Osteocyte (in vitro differentiated cells): Measurements from ENCODE around the gene EARS2. TPM values are rescaled to one million over a fixed set of nuclear protein-coding genes. Genes with fewer than 3 reads are reported as not detected.

Experiments used
- DNase-seq: peaks from one replicate; pipeline ENCODE4 v3.0.0; 2021; ENCODE audit warnings: mixed read lengths; ENCODE audit not compliant: unreplicated experiment; ENCODE audit errors: extremely low spot score
- H3K27ac Mint-ChIP-seq: one replicate; pipeline ENCODE4 v1.8.0; 2021; ENCODE audit warnings: mild to moderate bottlenecking, mixed read lengths; ENCODE audit not compliant: unreplicated experiment
- H3K27me3 Mint-ChIP-seq: one replicate; pipeline ENCODE4 v1.8.0; 2021; ENCODE audit warnings: mixed read lengths; ENCODE audit not compliant: unreplicated experiment
- H3K36me3 Mint-ChIP-seq: one replicate; pipeline ENCODE4 v1.8.0; 2021; ENCODE audit warnings: mixed read lengths; ENCODE audit not compliant: unreplicated experiment
- H3K4me1 Mint-ChIP-seq: one replicate; pipeline ENCODE4 v1.8.0; 2021; ENCODE audit warnings: mixed read lengths; ENCODE audit not compliant: unreplicated experiment
- H3K4me3 Mint-ChIP-seq: one replicate; pipeline ENCODE4 v1.8.0; 2021; ENCODE audit warnings: mild to moderate bottlenecking, moderate library complexity, mixed read lengths; ENCODE audit not compliant: unreplicated experiment
- H3K9me3 Mint-ChIP-seq: one replicate; pipeline ENCODE4 v1.8.0; 2021; ENCODE audit warnings: mixed read lengths; ENCODE audit not compliant: unreplicated experiment
- CTCF ChIP-seq: fragments of 200-600 bp; sonication (generic); IDR thresholded peaks from 2 replicates; pipeline ENCODE4 v1.5.0; 2021; ENCODE audit warnings: antibody characterized with exemption, mild to moderate bottlenecking, moderate library complexity
- total RNA-seq: library from RNA; stranded (reverse); gene quantifications from 2 replicates; pipeline ENCODE4 v1.2.1, GENCODE V29; 2021

The EARS2 gene
- total RNA-seq, 1 donor from 2014 or later, result 18.7 TPM

- Mint-ChIP-seq H3K9me3 (no peaks in the 10 kb centered on the region), H3K4me1 (no peaks in the 10 kb centered on the region), H3K27ac (no peak overlapping the region), H3K36me3 (peaks cover 57% of the 10 kb centered on the region), H3K27me3 (no peaks in the 10 kb centered on the region), H3K4me3 (no peak overlapping the region)
- no peak for TF ChIP-seq CTCF
- no peak for DNase-seq
Measured at GRCh38 chr16:23480257-23480656, 76.9 kb downstream of the EARS2 start.

GRCh38 chr16:23479138-23479537 lies 78.0 kb downstream of the EARS2 start:
- DNase-seq, result no peak
- Mint-ChIP-seq H3K9me3 (no peaks in the 10 kb centered on the region), H3K27me3 (no peaks in the 10 kb centered on the region), H3K4me1 (no peaks in the 10 kb centered on the region), H3K27ac (no peak overlapping the region), H3K36me3 (peaks cover 53% of the 10 kb centered on the region), H3K4me3 (no peak overlapping the region)
- TF ChIP-seq CTCF, result no peak

DNA sequence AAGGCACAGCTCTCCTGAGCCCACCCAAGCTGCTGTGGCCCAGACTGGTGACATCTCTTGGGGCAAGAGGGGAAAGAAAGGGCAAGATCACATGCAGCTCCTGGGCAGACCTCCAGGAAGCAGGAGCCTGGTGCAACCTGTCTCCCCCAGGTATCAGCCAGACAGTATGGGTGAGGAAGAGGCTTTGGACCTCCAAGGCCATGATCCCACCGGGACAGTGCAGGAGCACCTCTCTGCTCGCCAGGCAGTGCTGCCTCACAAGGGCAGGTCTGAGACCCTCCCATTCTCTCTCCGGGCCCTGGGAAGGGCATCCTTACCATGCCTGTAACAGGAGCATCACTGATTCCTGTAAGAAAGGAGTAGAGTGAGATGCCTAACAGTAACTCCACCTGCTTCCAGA lies 78.6 kb downstream of the EARS2 start:
- Mint-ChIP-seq H3K27me3 (no peaks in the 10 kb centered on the region), H3K9me3 (no peaks in the 10 kb centered on the region), H3K4me3 (no peak overlapping the region), H3K4me1 (no peaks in the 10 kb centered on the region), H3K27ac (no peak overlapping the region), H3K36me3 (peaks cover 56% of the 10 kb centered on the region)
- DNase-seq, result no peak
- no peak for TF ChIP-seq CTCF

DNA sequence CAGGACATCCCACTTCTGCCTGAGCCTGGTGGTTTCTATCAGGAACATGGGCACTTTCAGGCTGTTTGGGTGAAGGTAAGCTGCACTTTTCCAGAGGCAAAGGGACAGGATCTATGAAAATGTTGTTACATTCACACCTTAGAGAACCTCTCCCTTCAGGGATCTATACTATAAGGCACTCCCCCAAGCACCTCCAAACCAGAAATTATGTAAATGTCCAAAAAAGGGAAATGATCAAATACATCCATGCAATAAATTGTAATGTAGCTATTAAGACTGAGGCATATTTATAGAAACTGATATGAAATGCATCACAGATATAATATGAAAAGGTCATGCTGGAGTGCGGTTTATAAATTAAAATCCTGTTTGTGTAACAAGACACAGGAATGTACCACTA lies 80.9 kb downstream of the EARS2 start:
- H3K9me3 Mint-ChIP-seq, result no peaks in the 10 kb centered on the region
- no peaks in the 10 kb centered on the region for H3K4me1 Mint-ChIP-seq
- no peaks in the 10 kb centered on the region for H3K27me3 Mint-ChIP-seq
- no peak for DNase-seq
- H3K4me3 Mint-ChIP-seq, result no peak overlapping the region
- no peak for TF ChIP-seq CTCF
- no peak overlapping the region for H3K27ac Mint-ChIP-seq
- H3K36me3 Mint-ChIP-seq, result peaks cover 43% of the 10 kb centered on the region

Other genes with a start within 250 kb of the EARS2 start
- 25.4 and 26.1 TPM in 2 replicates for gene COG7, start 104.2 kb downstream of the EARS2 start, total RNA-seq
- gene GGA2, start 46.9 kb downstream of the EARS2 start, total RNA-seq, result 59.7 and 64.6 TPM in 2 replicates
- gene UBFD1, start 377 bp upstream of the EARS2 start, total RNA-seq, result 92.1 and 100 TPM in 2 replicates
- gene NDUFAB1, start 39.0 kb upstream of the EARS2 start, total RNA-seq, result 49.7 and 59.4 TPM in 2 replicates
- gene PALB2, start 84.0 kb upstream of the EARS2 start, total RNA-seq, result 14.0 and 14.9 TPM in 2 replicates
- 65.3 and 69.7 TPM in 2 replicates for gene DCTN5, start 84.1 kb upstream of the EARS2 start, total RNA-seq
- gene PLK1, start 121.5 kb upstream of the EARS2 start, total RNA-seq, result 16.7 and 17.8 TPM in 2 replicates
- gene ERN2, start 155.9 kb upstream of the EARS2 start, total RNA-seq, result not detected in 2 replicates
- not detected in 2 replicates for gene CHP2, start 197.7 kb upstream of the EARS2 start, total RNA-seq